GM18858 (cell line): Measurements from ENCODE around the gene ATP6V1B1.

Experiments
- ATAC-seq: cut with Tn5 transposase; IDR thresholded peaks from one replicate; pipeline ENCODE4 v1.9.1; 2021; ENCODE audit not compliant: unreplicated experiment

ATP6V1B1 gene

DNA sequence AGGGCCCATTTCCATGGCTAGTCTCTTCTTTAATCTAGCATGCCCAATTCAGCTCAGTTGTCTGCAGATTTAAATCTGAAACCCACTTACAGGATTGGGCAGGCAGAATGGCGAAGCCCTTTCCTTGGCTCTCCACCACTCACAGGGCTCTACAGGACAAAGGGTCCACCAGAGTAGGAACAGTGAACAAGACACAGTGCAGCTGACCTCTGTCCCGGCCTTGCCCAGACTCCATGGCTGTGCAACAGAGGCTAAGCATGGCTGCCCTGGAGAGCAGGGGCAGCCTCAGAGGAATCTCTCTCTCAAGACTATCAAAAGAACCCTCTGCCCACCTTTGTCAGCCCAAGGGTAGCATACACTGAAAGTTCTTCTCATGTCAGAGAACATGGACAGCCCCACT, 9.7 kb upstream of the ATP6V1B1 start:
- no peak for ATAC-seq

DNA sequence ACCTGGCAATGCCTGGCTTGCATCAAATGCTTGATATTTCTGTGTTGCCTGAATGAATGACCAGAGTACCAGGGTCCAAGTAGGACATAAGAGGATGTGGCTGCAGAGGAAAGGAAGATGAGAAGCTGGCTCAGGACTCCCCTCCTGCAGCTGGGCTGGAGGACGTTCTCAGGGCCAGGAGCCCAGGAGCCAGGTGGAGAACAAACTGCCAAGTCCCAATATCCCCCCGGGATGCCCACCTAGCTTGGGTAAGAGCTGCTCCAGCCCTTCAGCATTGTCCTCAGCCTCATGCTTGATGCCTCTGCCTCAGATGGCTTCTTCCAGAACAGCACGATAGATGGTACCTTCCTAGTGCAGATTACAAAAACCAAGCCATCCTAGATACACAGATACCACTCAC, 8.6 kb upstream of the ATP6V1B1 start:
- ATAC-seq = no peak

DNA sequence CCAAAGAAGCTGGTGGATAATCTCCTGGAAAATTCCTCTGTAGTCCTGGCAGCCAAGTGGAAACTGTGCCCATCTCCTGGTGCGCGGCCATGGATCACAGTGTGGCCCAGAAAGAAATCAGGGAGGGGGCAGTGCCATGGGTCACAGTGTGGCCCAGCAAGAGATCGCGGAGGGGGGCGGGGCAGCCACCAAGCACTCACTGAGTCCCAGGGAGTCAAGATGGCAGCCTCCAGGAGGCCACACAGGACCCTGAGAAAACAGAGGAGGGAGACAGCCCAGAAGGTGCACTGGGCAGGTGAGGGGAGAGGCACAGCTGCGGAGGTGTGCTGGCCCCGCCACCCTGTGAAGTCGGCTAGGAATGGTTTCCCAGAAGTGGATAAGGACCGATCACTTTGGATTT, 8.1 kb upstream of the ATP6V1B1 start:
- ATAC-seq = no peak

DNA sequence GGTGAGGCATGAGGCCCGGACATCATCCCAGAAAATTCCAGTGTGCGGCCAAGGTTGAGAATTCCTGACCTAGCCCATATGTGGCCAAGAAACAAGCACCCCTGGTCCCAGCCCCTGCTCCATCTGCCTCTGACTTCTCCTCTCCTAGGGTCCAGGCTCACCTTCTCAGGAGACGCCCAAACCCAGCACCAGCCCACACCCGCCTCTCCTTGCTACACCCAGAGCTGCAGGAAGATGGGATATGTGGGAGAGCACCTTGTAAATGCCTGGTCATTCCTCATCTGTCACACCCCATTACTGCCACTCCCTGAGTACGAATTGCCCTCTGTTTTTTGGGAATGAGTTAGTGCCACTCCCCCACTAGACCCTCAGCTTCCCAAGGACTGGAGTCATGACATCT, 7.3 kb upstream of the ATP6V1B1 start:
- no peak for ATAC-seq

DNA sequence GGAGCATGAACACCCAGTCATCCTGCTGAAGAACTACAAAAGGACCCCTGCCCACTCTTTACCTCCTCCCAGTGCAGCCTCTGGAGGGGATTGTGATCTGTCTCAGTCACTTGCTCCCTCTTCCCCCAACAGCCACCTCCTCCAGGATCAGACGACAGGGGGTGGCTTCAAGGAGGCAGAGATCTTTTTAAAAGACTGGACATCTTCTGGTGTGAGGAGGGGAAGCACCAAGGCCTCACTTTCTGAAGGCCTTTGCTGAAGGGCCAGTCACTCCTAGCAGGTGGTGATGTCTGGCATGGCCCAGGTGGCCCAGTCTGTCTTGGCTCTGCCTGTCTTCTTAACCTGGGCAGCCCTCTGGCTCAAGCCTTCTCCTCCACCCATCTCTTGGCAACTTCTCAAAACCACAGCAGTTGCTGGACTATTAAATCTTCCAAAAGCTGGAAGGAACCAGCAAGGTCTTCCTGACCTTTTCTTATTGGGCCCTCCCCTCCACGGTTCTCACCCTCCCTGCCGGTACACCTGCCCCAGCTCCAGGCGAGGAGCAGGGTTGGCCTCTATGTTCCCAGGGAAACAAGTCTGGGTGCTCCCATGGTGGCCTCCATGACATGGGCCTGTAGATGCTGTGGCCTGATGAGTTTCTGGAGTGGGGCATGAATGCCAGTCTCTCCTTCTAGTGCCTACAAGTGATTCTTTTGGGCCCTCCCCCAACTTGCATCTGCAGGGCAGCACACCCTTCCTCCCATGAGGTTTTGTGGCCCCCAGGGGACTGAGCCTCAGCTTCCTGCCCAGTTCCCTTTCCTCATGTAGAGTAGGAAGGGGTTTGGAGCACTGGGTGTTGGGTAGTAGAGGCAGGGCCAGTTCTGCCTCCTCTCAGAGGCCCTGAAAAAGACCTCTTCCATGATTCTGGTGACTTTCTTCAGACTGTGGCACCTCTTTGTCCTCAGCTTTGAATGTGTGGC, 5.0 kb upstream of the ATP6V1B1 start:
- no peak for ATAC-seq

DNA sequence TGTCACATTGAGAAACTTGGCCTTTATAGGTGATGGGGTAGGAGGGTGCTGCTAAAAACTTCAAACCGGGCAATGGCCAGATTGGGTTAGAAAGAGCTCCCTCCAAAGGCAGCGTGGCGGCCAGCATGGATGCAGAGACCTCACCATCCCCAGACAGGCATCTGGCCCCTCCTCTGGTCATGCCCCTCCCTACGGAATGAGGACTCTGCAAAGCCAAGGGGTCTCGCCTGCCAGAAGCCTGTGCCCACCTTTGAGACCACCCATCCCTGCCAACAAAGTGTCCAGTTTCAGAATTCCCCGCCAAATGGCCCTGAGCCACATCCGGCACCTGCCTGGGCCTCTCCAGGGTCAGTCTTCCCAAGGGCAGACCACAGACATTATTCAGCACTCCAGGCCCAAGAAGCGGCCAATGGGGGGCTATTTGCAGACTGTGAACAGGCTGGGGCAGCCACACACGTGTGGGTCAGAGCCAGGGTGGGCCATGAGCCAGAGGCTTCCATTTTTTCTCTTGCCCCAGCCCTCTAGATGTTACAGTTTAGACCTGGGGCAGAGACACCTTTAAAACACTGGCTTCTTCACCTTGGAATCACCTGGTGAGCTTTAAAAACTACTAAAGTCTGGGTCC, 4.2 kb upstream of the ATP6V1B1 start:
- no peak for ATAC-seq

DNA sequence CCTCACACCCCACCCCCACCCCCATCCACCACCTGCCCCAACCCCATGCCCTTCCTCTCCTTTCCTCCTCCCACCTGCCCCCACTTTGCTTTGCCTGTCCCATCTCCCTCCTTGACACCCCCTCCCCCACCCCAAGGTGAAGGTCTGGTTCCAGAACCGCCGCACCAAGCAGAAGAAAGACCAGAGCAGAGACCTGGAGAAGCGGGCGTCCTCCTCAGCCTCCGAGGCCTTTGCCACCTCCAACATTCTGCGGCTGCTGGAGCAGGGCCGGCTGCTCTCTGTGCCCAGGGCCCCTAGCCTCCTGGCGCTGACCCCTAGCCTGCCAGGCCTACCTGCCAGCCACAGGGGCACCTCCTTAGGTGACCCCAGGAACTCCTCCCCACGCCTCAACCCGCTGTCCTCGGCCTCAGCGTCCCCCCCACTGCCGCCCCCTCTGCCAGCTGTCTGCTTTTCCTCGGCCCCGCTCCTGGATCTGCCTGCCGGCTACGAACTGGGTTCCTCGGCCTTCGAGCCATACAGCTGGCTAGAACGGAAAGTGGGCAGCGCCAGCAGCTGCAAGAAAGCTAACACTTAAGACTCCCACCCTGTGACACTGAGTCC, 3.0 kb upstream of the ATP6V1B1 start:
- no peak for ATAC-seq

DNA sequence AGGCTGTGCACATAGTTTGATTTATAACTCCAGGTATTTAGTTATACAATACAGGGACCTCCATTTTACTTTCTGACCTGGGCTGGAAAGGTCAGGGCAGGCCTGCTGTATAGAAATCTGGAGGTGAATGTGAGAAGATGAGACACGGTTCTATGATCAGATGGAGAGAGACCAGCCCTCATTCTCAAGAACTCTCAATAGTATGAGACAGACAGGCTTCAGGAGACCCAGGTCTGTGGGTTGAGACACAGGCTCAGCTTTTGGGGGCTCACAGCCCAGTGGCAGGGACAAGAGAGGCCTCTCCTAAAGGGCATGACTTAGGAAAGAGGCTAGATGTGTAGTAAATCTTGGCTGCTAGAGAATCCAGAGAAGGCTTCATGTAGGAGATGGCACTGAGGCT, 719 bp upstream of the ATP6V1B1 start:
- no peak for ATAC-seq

DNA sequence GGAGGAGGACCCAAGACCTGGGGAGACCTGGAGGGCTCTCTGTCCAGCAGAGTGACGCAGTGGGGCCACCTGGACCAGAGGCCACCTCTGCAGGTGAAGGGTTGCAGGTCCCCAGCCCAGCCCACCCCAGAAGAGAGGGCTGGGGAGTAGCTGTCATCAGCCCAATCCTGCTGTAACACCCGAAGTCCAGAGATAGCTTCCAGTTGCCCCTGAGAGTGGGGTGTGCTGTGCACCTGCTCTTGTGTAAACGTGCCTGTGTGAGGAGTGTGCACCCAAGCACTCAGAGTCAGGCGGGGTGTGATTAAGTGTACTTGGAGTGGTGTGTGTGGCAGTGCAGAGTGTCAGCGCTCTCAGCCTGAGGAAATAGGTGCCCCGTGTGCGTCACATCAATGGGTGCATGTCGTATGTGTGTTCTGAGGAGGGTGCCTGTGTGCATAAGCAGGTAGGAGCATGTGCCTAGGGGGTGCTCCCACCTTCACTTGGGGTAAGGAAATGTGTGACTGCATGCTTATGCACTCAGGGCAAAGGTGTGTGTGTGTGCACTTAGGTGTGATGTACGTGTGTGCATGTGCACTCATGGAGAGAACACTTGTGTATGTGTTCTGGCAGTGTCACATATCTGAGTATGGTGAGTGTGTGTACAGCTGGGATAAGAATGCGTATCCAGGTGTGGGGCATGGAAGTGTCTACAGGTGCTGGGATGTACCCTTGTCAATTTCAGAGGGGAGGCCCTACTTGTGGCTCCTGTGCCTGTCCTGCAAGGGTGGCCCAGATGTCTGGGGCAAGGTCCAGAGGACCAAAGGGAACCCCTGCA, 672 bp downstream of the ATP6V1B1 start:
- no peak for ATAC-seq

DNA sequence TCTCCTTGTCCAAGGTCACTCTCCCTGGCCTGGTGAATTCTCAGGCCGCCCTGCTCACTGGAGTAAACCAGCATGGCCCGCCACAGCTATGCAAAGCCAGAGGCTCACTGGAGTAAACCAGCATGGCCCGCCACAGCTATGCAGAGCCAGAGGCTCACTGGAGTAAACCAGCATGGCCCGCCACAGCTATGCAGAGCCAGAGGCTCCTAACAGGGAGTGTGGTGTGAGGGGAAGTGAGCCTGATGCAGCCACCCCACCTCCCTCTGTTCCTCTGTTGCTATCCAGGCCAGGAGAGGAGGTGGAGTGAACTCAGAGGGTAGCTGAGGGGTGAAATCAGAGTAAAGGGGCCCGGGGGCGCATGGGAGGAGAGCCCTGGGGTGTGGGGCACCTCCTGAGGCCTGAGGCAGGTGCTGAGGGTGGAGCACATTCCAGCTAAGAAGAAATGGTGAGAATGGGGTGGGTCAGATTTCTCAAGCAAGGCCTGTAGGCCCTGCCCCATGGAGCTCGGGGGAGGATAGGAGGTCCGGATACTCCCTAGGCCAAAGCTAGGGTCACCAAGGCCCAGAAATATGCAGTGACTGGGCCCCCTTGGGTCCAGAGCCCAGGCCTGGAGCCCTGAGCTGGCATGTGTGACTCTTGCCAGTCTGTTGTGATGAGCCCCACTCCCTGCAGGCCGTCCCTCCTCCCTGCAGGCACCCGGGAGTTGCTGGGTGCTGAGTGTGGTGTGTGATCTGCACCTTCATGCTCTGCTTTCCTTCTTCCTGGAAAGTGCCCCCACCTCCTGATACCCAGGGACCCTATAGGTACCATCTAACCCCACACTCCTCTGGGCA, 1.5 kb downstream of the ATP6V1B1 start:
- no peak for ATAC-seq

DNA sequence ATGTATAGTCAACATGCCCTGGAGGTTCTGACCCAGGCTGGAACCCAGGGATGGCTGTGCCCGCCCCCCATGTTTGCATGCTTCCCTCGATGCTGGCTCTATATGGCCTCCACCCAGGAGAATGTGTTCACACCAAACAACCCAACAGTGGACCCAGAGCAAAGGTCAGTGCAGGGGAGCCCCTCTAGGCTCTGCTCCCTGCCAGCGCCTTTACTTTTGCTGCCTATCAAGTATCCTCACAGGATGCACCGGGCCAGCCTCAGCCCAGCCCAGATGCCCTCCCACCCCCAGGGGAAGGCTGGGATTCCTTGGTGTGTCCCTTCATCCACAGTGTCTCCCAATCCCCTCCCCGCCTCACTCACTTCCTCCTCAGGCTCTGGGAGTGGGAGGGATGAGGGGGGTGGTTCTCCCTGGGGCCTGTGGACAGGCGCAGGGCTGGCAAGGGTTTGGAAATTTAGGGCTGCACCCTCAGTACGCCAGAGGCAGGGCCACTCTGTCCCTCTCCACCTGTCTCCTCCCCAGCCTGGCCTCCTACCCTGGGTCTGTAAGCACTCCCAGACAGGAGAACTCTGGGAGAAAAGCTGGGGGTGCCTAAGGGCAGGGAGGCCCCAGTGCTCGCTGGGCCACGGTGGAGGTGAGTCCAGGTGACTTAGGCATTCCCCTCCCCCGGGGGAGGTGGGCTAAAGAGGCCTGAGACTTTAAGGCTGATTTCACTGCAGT, 2.3 kb downstream of the ATP6V1B1 start:
- no peak for ATAC-seq

DNA sequence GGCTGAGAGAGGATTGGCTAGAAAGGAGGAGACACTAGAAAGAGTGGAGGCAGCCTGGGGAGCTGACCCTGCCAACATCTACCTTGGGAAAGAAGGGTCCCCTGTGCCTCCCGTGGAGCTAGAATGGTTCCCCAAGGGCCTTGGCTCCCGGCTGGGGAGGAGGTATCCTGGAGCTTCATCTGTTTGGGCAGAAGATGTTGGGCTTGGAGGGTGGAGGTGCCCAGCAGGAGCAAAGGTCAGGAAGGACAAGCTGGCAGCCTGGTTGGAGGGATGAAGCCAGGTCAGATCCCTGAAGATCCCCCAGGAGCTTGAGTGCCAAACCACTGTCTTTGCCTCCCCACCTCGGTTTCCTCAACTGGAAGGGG, 2.9 kb downstream of the ATP6V1B1 start:
- ATAC-seq = no peak

DNA sequence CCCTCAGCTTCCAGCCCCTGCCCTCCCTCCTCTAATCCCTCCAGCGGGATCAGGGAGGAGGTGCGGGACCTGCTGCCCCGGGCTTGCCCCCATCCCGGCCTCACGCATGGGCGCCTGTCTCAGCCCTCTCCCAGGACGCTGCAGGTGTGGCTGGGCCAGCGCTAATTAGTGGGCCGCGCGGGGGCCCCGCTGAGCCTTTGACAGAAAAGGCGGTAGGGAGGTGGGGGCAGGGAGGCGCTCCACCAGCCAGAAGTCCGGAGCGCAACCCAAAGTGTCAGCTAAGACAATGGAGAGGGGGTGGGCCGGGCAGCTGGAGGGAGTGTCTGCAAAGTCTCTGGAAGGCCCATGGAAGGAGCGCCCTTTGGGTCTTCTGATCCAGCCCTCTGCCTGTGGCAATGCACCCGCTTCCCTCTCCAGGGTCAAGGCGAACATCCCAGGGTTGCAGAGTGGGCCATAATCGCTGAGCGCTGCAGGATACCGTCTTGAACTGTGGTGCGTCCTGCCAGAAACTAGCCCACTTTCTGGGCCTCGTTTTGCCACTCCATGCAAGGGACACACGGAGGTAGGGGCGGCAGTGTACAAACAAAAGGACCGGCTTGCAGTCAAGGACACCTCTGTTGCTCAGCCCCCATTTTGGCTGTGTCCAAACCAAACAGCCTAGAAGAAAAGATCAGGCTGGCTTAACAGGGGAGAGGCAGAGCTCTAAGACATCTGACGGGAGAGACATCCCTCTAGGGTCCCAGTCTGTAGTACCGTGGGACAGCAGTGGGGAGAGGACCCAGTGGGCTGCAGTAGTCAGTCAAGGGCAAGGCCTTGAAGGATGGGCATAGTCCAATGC, 3.5 kb downstream of the ATP6V1B1 start:
- no peak for ATAC-seq

DNA sequence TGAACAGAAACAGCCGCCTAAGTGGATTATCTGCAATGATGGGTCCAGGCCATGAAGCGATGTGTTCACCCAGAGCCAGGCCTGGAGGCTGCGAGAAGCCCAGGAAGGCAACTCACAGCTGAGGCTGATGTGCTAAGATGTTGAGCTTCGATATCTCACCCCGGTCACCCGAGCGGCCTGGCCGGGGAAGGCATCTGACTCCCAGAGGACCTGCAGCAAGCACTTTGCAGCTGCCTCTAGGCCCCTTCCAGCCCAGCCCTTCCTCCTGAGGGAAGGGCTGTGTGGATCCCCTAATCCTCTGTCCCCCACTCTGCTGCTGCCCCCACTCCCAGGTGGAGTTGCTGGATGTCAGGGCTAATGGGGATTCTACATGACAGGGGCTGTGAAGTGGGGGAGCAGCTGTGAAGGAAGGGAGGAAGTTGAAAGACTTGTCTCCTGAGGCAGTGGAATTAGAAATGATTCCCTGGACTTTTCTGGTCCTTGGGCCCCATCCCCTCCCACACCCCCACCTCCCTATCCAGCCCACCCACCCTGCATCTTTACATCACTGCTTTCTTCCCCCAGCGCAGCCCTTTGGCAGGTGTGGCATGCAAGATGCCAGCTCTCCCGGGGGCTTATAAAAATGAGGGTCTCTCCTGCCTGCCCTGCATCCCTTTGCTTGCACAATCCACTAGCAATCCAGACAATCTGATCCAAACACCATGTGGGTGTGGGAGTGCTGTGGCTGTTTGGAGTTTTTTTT, 4.3 kb downstream of the ATP6V1B1 start:
- no peak for ATAC-seq

DNA sequence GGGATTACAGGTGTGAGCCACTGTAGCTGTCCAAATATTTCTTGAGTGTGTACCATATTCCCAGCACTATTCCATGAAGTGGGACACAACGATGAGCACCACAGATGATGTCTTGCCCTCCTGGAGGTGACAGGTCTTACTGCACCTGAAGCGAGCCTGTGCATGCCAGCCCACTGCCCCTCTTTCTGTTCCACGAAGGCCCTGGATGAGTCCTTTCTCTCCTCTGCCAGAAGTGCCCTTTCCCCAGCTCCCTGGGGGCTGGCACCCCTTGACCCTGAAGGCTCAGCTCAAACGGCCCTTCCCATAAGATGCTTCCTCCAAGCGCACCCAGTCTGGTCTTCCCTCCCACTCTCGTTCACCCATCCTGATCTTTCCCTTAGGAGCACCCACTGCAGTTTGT, 5.5 kb downstream of the ATP6V1B1 start:
- no peak for ATAC-seq

DNA sequence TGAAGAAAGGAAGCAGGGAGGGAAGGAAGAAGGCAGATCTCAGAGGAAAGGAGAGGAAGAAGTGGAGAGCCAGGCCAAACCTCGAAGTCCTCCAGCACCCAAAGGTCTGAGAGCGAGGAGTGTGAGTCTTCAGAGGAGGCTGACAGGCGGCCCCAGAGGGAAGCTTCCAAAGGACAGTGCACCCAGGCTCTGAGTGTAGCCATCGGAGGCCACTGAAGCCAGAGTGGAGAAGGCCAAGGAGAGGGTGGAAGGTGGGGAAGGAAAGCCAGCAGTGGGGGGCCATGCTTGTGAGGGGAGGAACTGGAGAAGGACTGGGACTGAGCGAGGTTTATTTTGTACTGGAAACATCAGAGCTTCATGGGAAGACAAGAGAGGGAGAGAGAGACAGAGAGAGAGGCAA, 6.0 kb downstream of the ATP6V1B1 start:
- ATAC-seq = no peak

DNA sequence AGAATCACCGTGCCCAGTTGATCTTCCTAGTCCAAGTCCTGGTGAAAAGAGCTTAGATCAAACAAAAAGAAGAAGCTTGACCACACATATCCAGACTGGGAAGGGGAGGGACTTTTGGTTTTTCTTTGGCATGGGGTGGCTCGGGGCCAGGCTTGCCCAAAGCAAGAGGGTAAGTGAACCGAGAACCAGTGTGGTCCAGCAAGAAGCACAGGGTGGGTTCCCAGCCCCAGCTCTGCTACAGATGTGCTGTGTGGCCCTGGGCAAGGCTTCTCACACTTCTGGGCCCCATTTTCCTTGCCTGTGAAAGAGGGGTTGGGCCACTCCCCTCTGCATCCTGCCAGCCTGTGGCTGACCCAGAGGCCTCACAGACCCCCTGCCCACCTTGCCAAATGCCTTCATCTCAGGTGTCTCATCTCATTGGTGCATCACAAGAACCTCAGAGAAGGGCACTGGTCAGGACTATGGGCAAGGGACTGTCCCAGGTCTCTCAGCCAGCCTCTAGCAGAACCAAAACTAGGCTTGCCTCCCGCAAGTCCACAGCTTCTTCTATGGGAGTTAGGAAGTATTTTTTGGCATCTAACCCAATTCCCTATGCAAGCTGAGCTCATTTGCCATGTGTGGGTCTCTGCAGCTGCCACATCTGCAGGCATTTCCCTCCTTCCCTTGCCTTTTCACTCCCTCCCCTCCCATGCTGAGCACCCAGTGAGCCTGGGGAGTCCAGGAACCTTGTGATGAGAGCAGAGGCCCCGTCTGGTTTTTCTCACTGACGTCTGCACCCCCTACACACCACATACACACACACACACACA, 6.9 kb downstream of the ATP6V1B1 start:
- no peak for ATAC-seq
